A673 (cell line): ENCODE data around the gene DNAI2. TPM values are rescaled to one million over a fixed set of nuclear protein-coding genes. Genes with fewer than 3 reads are reported as not detected.

Source experiments
- BruUV-seq: library from RNA; stranded (reverse); fragments of 400-500 nt; replicated peaks from 2 replicates; lab custom pipeline; 2021; lab: Mats Ljungman, UMichigan
- CTCF ChIA-PET: fragments of 300-600 bp; sonication (Branson Sonifier 250); formaldehyde crosslinking; loops from one replicate; lab custom pipeline; 2022; ENCODE audit warnings: antibody characterized with exemption; lab: Charles Lee
- POLR2A ChIA-PET: fragments of 300-600 bp; sonication (Branson Sonifier 250); formaldehyde crosslinking; loops from one replicate; lab custom pipeline; 2022; ENCODE audit warnings: antibody characterized with exemption; ENCODE audit not compliant: low non-redundant PET; lab: Charles Lee
- DNase-seq: peaks from one replicate; pipeline ENCODE4 v3.0.0-alpha.2; 2015; ENCODE audit warnings: low spot score
- H3K27ac ChIP-seq: fragments of 200-600 bp; sonication (generic); 2 replicates; pipeline ENCODE4 v1.5.1; 2016; ENCODE audit warnings: mixed run types, low read depth, mild to moderate bottlenecking, mixed read lengths, antibody characterized with exemption, low read length; ENCODE audit not compliant: poor library complexity, severe bottlenecking
- H3K27me3 ChIP-seq: fragments of 200-600 bp; sonication (generic); replicated peaks from 2 replicates; pipeline ENCODE4 v1.6.1; 2017; ENCODE audit warnings: mixed run types, low read depth, mild to moderate bottlenecking, mixed read lengths, antibody characterized with exemption, low read length; ENCODE audit not compliant: insufficient read depth, poor library complexity
- H3K36me3 ChIP-seq: fragments of 200-600 bp; sonication (generic); 2 replicates; pipeline ENCODE4 v1.6.1; 2016; ENCODE audit warnings: mixed run types, mild to moderate bottlenecking, mixed read lengths, antibody characterized with exemption, low read length; ENCODE audit not compliant: insufficient read depth, poor library complexity, severe bottlenecking
- H3K4me1 ChIP-seq: fragments of 200-600 bp; sonication (generic); 2 replicates; pipeline ENCODE4 v1.6.1; 2017; ENCODE audit warnings: mixed run types, mild to moderate bottlenecking, mixed read lengths, antibody characterized with exemption, low read length; ENCODE audit not compliant: insufficient read depth, poor library complexity, severe bottlenecking
- H3K4me3 ChIP-seq: fragments of 200-600 bp; sonication (generic); 2 replicates; pipeline ENCODE4 v1.5.1; 2016; ENCODE audit warnings: low read depth, mixed run types, mild to moderate bottlenecking, mixed read lengths, low read length; ENCODE audit not compliant: poor library complexity, severe bottlenecking
- H3K9me3 ChIP-seq: fragments of 200-600 bp; sonication (generic); 2 replicates; pipeline ENCODE4 v1.6.1; 2016; ENCODE audit warnings: mixed run types, low read depth, mild to moderate bottlenecking, mixed read lengths, antibody characterized with exemption, low read length; ENCODE audit not compliant: poor library complexity, severe bottlenecking
- CTCF ChIP-seq: fragments of 300-800, 200-600 bp; sonication (generic); conservative IDR thresholded peaks from 2 replicates; pipeline ENCODE4 v1.5.1; 2017; ENCODE audit warnings: low read depth, mild to moderate bottlenecking, antibody characterized with exemption, low read length, moderate library complexity, mixed read lengths
- EZH2 ChIP-seq: fragments of 200-600 bp; sonication (generic); IDR thresholded peaks from 2 replicates; pipeline ENCODE4 v1.6.1; 2017; ENCODE audit warnings: borderline replicate concordance, low read depth, mild to moderate bottlenecking, mixed read lengths, antibody characterized with exemption, low read length; ENCODE audit not compliant: poor library complexity, severe bottlenecking
- intact Hi-C: fragments of 100-400 bp; cut with micrococcal nuclease; formaldehyde crosslinking; loops from one replicate; pipeline ENCODE4 v1.10.0; 2022; ENCODE audit not compliant: unreplicated experiment
- total RNA-seq: library from RNA; stranded (reverse); gene quantifications from 2 replicates; pipeline ENCODE4 v1.2.3, GENCODE V29; 2021

The DNAI2 gene
- total RNA-seq, 1 experiment from 2014 or later = not detected

- Histone ChIP-seq H3K27me3 (peaks cover 3% of the 10 kb centered on the region), H3K9me3 (no peaks in the 10 kb centered on the region), H3K4me3 (no peak overlapping the region), H3K36me3 (no peaks in the 10 kb centered on the region), H3K27ac (no peak overlapping the region), H3K4me1 (no peaks in the 10 kb centered on the region)
- ChIA-PET POLR2A (no interaction called here), CTCF (no interaction called here)
- TF ChIP-seq EZH2 (no peak), CTCF (no peak)
- DNase-seq = no peak
- BruUV-seq = no TSS peak
- intact Hi-C loops = no loop called here
Measured at GRCh38 chr17:74272731-74273201, 1.3 kb upstream of the DNAI2 start.

- H3K4me3 ChIP-seq = no peak overlapping the region
- TF ChIP-seq EZH2 (no peak), CTCF (no peak)
- H3K27me3 ChIP-seq = peaks cover 3% of the 10 kb centered on the region
- no peaks in the 10 kb centered on the region for H3K9me3 ChIP-seq
- BruUV-seq = no TSS peak
- H3K4me1 ChIP-seq = no peaks in the 10 kb centered on the region
- intact Hi-C loops = no loop called here
- DNase-seq = no peak
- no peak overlapping the region for H3K27ac ChIP-seq
- no peaks in the 10 kb centered on the region for H3K36me3 ChIP-seq
- CTCF ChIA-PET = no interaction called here
- POLR2A ChIA-PET = no interaction called here
Measured at GRCh38 chr17:74274709-74275340, 791 bp downstream of the DNAI2 start.

- intact Hi-C loops = no loop called here
Measured at GRCh38 chr17:74276051-74276476, 2.0 kb downstream of the DNAI2 start.

More at GRCh38 chr17:74276051-74276476, 2.0 kb downstream of the DNAI2 start:
- H3K4me1 ChIP-seq = no peaks in the 10 kb centered on the region
- TF ChIP-seq EZH2 = no peak
- no peak for TF ChIP-seq CTCF
- no peak for DNase-seq
- POLR2A ChIA-PET = no interaction called here
- BruUV-seq = no TSS peak
- no peaks in the 10 kb centered on the region for H3K36me3 ChIP-seq
- no peaks in the 10 kb centered on the region for H3K9me3 ChIP-seq
- no peak overlapping the region for H3K27ac ChIP-seq
- no peak overlapping the region for H3K4me3 ChIP-seq
- peaks cover 3% of the 10 kb centered on the region for H3K27me3 ChIP-seq
- CTCF ChIA-PET = no interaction called here
